OCI-LY7 (cell line): Measurements from ENCODE around the gene IGSF21.

ENCODE experiments used
- EZH2phosphoT487 ChIP-seq: fragments of 200-600 bp; sonication (generic); IDR thresholded peaks from 2 replicates; pipeline ENCODE4 v1.6.1; 2018; ENCODE audit warnings: low read depth, borderline replicate concordance, mild to moderate bottlenecking, mixed run types, antibody characterized with exemption, low read length, moderate library complexity, mixed read lengths
- TF ChIP-seq, protein P1 (sequence below): fragments of 200-600 bp; sonication (generic); conservative IDR thresholded peaks from 2 replicates; pipeline ENCODE4 v1.5.1; 2014; ENCODE audit warnings: mild to moderate bottlenecking, antibody characterized with exemption, low read length, moderate library complexity, mixed read lengths

DNA sequence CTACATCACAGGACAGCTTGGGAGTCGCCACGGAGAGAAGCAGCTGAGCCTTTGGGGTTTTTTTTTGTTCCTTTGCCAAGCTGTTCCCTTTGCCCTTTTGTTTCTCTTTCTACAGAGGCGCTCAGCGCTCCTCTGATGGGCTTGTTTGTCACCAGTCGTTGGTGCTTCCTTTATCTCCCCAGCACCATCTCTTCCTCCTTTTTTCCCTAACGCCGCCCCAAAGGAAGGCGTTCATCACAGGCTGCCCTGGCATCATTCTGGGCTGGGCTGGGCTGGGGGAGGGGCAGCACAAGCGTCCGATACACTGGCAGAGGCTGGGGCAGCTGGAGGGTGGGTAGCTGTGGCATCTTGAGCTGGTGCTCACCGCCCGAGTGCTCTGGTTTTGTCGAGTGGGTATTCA is 10.5 kb downstream of the IGSF21 start:
- TF ChIP-seq, protein P1, sequence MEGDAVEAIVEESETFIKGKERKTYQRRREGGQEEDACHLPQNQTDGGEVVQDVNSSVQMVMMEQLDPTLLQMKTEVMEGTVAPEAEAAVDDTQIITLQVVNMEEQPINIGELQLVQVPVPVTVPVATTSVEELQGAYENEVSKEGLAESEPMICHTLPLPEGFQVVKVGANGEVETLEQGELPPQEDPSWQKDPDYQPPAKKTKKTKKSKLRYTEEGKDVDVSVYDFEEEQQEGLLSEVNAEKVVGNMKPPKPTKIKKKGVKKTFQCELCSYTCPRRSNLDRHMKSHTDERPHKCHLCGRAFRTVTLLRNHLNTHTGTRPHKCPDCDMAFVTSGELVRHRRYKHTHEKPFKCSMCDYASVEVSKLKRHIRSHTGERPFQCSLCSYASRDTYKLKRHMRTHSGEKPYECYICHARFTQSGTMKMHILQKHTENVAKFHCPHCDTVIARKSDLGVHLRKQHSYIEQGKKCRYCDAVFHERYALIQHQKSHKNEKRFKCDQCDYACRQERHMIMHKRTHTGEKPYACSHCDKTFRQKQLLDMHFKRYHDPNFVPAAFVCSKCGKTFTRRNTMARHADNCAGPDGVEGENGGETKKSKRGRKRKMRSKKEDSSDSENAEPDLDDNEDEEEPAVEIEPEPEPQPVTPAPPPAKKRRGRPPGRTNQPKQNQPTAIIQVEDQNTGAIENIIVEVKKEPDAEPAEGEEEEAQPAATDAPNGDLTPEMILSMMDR, result no peak
- no peak for TF ChIP-seq EZH2phosphoT487
